ENCODE data around the gene TUBGCP2.

- no peak for TF ChIP-seq POLR2A (IDR thresholded peaks at IDR 0.05)
- no peak for TF ChIP-seq CTCF (IDR thresholded peaks at IDR 0.05)
Observed at GRCh38 chr10:133274751-133275683, 33.7 kb downstream of the TUBGCP2 start.
